ENCODE results near the gene POC1A.
"Not testable (repeated sequence)": the region's sequence is repeated elsewhere in the genome, so short reads cannot be mapped to it uniquely, and the experiment has no call there.

The POC1A gene

DNA sequence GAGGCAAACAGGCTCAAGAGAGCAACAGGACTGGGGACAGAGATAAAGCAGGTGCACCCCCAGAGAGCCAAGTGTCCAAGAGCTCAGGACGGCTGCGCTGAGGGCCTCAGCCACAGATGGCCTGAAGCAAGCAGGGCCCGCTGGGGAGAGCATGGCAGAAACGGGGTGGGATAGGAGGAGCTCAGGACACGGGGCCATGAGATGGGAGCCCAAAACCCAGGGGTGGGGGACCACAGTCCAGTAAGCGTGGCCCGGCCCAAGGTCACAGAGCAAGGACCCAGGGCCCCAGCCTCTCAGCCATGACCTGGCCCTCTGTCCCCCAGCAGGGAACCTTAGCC, 107.4 kb downstream of the POC1A start:
- no peak for DNase-seq (ENCODE audit: low spot score)

DNA sequence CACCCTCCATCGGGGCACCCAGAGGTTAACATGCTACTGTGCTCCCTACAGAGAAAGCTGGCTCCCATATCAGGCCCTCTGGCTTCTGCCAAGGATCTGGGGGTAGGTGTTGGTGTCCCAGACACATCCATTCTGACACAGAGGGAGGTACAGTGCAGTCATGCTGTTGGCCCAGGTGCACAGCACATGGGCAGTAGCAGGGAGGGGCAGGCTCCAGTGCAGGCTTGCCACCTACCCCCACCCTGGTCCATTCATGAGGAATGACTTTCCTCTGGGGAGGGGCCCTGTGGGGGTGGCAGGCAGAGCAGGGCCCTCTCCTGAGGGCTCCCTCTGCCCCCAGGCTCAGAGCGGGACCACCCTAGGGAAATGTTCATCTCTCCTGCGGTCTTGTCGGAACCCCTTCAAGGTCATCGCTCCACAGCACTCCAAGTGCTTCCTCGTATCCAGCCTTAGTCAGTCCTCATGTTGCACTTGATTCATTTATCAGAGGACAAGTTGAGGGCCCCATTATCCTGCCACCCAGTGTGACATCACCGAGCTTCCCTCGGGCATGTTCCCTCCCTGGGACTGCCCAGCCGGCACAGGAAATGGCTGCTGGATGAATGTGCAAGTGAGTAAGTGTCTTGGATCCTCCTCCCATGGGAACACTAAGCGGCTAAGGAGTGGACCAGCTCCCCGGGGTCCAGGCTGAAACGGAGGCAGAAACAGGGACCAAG, 107.9 kb downstream of the POC1A start:
- DNase-seq (ENCODE audit: low spot score) = peak; percentile 98

DNA sequence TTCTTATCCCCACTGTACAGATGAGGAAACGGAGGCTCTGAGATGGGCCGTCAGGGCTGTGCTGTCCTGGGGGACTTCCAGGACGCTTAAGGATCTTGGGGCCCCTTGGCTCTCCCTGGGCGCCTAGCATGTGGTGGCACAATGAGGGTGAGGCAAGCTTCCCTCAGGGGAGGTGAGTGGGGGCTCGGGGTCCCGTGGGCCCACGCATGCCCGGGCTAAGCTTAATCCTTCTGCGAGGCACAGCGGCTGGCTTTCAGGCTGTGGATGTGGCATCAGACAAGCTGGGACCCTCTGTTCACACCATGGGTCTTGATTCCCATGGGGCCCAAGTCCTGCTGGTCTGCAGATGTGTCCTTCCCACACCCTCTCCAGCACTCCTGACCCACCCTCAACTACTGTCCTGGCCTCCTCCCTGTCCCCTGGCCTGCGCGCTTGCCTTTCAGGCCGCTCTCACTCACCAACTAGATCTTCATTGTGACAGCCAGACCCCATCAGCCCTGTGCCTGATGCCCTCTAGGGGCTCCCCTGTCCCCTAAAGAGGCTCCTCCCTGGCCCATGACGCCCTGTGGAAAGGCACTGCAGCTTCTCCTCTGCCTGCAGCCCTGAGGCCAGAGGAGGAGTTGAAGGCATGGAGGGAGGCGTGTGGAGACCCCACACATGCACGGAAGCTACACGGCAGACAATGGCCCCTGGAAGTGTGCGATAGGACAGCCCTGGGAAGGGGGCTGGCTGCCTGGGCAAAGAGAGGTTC, 109.2 kb downstream of the POC1A start:
- DNase-seq (ENCODE audit: low spot score) = no peak

DNA sequence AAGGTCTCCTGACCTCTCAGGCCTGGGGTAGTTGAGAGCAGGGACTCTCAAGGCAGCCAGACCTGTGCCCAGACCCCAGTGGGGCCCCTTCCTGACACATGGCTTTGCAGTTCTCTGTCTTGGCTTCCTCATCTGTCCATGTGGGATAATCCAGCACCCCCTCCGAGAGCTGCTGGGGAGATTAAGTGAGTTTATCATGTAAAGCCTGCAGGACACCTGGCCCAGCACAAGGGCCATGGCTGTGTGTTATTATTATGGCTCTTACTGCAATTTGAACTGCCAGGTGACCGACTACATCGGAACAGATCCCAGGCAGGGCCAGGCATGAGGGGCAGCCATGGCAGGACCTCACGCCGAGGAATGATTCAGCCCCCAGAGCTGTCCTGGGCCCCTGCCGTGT, 110.5 kb downstream of the POC1A start:
- no peak for DNase-seq (ENCODE audit: low spot score)

DNA sequence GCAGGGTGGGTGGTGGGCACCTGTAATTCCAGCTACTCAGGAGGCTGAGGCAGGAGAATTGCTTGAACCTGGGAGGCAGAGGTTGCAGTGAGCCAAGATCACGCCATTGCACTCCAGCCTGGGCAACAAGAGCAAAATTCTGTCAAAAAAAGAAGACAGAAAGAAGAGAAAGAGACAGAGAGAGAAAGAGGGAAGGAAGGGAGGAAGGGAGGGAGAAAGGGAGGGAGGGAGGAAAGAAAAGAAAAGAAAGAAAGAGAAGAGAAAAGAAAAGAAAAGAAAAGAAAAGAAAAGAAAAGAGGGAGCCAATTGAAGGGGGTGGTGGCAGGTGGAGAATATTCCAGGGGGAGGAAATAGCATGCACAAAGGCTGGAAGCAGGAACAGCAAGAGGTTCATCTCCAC, 111.2 kb downstream of the POC1A start:
- DNase-seq (ENCODE audit: low spot score) = not testable (repeated sequence)

DNA sequence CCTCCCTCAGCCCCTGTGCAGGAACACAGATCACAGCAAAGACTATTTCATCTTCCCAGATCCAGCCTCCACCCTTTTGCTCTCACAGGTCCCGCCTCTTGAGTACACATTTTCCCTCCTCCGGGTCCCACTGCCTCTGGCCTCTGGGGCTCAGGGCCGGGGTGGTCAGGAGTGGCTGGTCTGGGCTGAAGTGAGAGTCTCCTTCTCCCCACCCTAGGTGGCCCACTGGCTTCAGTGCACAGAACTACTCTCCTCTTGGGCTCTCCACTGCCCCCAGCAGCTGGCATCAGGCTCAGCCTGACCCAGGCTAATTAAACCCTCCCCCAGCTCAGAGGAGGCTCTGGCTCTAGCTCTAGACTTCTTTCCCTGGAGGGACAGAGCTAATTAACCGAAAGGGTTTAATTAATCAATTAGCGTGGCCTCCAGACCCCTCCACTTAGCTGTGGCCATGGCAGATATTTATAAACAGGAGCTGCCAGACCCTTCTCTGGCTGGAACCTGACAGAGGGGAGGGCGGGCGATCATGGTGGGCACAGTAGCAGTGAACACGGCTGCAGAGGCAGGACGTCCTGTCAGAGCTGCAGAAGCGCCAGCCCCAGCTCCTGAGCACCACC, 113.0 kb downstream of the POC1A start:
- no peak for DNase-seq (ENCODE audit: low spot score)

DNA sequence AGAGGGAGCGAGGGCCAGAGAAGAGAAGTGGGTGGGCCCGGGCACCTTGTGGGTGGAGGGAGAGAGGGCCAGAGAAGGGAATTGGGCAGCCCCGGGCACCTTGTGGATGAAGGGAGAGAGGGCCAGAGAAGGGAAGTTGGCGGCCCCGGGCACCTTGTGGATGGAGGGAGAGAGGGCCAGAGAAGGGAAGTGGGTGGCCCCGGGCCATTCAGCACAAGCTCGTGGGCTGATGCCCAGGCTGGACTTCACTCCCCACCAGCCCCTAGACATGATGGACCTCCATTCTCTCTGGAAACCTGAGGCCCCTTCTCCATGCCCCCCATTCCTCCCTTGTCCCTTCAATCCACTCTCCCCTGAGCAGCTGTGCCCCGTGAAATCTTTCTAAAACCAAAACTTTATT, 113.6 kb downstream of the POC1A start:
- DNase-seq (ENCODE audit: low spot score) = no peak

DNA sequence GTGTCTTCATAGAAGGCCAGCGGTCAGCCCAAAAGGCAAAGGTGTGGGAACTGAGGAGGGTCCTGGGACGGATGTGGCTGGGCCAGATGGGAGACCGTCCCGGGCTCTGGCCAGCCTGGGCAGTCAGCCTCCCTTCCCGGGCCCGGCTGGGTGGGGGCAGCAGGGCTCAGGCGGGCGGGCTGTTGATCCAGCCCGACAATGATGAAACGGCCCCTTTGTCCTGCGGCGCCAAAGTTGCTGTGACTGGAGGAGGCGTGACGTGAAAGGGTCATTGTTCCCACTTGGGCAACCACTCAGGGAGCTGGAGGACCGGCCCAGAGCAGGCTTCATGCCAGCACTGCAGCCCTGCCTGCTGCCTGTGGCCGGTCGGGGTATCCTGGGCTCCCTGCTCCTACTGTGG, 114.4 kb downstream of the POC1A start:
- DNase-seq (ENCODE audit: low spot score) = no peak

DNA sequence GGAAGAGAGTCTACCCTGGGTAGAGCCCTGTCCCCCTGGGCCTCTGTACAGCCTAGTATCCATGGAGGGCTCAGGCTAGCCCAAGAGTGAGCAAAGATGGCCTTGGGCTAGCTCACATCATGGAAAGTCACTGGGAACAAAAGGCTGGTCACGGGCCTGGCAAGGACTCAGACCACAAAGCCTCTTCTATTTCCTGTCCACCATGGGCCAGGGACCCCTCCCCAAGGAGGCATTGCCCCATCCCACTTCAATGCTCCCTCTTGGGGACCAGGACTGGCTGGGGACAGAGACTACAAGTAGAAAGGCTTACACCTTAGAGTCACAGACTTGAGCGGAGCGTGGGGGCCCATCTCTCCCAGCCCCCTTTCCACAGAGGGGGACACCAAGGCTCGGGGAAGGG, 114.8 kb downstream of the POC1A start:
- no peak for DNase-seq (ENCODE audit: low spot score)

DNA sequence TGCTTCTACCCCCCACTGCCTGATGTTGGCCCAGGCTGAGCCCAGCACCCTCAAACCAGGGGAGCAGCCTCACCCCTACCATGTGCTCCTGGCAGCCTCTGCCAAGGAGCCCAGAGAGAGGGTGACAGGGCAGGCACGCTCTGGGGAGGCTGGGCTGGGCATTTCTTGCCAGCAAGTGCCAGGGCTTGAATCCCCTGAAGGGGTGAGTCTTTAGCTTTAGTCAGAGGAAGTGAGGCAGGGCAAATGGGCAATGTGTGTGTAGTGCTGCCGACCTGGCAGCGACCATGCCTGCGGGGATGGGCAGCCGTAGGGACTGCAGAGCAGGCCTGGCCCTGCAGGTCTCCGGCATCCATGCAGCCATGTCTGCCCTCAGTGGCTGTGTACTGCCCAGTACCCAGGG, 116.0 kb downstream of the POC1A start:
- no peak for DNase-seq (ENCODE audit: low spot score)

DNA sequence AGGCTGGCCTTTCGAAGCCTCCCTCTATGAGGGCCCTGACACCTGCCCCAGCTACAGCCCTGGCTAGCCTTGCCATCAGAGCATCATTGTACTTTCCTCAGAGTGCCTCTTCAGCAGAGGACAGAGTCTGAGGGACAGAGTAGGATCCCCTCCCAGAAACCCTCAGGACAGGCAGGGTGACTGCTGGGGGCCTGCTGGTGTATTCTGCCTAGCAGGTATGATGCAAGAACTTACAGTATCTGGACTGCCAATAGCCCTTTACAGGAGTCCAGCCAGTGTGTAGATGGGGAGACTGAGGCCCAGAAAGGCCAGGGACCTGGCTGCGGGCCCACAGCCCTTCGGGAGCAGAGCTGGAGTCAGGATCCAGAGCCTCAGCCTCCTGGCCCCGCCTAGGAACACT, 116.9 kb downstream of the POC1A start:
- DNase-seq (ENCODE audit: low spot score) = no peak

DNA sequence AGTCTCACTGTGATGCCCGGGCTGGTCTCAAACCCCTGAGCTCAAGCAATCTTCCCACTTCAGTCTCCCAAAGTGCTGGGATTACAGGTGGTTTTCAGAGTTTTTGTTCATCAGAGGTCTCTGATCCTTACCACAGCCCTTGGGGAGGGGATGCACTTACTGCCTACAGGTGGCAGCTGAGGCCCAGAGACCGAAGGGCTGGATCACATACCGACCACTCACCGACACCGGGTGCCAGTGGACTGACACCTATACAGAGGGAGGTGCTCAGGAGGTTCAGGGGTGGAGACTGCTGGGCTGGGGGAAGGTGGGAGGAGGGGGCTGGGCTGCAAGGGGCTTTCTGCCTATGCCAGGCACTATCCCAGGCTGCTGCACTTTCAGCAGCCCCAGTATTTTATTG, 117.4 kb downstream of the POC1A start:
- no peak for DNase-seq (ENCODE audit: low spot score)

DNA sequence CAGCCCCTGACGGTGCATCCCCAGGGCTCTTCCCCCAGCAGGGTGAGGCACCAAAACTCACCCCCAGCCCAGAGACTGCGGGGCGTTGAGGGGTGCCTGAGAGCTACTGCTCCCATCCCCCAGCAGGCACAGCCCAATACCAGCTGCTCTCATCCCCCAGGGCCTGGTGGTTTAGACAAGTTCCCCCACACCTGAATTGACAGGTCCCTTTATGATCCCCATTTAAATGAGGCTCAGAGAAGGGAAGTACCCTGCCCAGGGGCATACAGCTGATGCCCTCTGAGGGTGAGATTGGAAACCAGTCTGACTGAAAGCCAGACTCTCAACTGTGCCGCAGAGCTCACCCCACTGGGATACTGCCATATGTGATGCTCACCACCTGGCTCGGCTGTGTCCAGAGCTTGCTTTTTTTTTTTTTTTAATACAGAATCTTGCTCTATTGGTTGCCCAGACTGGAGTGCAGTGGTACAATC, 118.0 kb downstream of the POC1A start:
- no peak for DNase-seq (ENCODE audit: low spot score)

DNA sequence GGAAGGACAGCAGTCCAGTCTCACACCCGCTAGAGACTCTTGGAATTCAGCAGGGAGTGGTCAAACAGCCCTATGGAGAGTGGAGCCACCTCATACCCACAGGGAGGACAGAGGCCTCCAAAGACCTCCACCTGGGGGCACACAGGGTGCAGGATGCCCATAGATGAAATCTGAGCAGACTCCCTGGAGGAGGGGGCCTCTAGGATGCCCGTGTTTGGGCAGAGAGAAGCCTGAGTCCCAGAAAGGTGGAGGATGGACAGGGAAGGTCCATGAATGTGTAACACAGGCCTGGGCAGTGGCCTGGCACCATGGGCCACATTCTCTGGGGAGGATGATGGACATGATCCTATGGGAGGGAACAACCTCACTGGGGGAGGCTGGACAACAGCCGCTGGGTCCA, 119.6 kb downstream of the POC1A start:
- no peak for DNase-seq (ENCODE audit: low spot score)

DNA sequence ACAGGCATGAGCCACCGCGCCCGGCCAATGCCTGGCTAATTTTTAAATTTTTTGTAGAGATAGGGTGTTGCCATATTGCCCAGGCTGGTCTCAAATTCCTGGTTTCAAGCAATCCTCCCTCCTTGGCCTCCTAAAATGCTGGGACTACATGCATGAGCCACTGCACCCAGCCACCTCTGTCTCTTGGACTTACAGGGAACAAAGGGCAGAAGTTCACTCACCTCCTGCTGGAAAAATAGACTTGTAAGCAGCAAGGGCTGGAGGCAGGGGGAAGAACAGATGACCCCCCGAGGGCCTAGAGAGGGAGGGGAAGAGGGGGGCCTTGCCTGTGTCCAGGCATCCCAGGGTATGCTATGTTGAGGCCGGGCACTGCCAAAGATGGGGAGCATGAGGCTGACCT, 120.0 kb downstream of the POC1A start:
- no peak for DNase-seq (ENCODE audit: low spot score)

DNA sequence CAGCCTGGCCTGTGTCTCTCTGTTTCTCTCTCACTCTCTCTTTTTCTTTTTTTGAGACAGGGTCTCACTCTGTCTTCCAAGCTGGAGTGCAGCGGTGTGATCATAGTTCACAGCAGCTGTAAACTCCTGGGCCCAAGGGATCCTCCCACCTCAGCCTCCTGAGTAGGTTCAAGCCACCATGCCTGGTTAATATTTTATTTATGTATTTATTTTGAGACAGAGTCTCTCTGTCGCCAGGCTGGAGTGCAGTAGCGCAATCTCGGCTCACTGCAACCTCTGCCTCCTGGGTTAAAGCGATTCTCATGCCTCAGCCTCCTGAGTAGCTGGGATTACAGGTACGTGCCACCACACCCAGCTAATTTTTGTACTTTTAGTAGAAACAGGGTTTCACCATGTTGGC, 120.5 kb downstream of the POC1A start:
- DNase-seq (ENCODE audit: low spot score) = not testable (repeated sequence)

DNA sequence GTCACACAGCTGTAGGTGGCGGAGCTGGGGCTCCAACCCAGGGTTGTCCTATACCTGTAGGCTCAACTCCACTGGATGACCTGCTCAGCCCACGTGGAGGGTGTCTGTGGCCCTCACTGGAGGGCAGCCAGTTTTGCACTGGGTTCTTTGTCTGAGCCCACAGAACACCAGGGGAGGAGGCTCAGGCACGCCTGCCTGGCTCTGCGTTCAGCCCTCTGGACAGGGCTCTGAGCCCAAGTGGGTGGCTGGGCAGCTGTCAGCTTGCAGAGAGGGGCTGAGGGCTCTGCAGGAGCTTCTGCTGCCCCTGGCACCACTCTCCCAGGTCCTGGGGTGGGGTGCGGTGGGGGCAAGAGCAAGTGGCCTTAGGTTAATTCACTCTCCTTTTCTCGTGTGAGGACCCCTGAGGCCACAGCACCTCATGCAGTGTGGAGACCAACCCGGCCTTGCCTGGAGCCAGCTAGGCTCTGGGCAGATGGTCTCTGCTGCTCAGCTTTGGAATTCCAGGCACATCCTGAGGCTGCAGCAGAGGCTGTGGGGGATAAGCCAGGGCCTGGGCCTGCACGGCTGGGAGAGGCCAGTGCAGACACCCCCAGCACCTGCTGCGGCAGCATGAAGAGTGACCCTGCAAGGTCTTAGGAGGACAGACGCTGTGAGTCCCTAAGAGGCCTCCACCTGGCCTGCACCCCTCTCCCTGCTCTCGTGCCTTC, 121.4 kb downstream of the POC1A start:
- DNase-seq (ENCODE audit: low spot score) = no peak

DNA sequence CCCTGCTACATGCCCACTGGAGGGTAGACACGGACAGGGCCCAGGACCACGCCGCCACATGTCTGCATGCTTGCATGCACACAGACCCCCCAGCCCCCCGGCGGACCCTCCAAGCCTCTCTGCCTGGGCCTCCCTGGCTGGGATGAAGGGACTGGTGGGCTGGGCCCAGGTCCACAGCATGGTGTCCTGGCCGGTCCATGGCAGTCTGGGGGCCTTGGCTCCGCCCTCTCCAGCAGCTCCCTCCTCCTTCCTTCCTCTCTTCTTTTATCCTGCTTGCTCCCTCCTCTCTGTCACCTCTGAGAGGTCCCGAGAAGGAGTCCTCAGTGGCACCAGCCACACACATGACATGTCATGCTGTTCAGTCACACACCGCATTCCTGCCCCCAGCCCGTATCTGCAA, 122.3 kb downstream of the POC1A start:
- no peak for DNase-seq (ENCODE audit: low spot score)

DNA sequence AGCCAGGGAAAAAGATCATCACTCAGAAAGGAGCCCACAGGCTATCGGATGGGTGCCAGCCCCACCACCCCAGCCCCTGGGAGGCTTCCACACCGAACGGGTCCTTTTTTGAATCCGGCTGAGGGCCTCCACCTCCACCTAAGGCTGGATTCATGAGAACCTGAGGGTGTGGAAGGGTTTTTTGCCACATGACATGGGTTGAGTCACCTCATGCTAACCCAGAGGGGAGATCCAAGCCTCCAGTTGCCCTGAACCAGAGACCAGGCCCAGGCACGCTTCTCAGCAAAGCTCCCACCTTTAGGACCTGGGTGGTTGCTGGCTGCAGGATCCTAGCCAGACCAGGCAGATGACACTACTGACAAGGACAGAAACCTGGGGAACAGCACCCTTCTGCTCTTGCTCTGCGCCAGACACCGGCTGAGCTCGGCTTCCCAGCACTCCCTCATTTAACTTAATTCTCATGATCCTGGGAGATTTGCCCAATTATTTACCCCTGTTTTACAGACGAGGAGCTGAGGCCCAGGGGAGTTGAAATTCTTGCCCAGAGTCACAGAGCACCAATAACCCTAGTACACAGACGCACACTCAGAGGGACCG, 123.4 kb downstream of the POC1A start:
- DNase-seq (ENCODE audit: low spot score) = no peak

DNA sequence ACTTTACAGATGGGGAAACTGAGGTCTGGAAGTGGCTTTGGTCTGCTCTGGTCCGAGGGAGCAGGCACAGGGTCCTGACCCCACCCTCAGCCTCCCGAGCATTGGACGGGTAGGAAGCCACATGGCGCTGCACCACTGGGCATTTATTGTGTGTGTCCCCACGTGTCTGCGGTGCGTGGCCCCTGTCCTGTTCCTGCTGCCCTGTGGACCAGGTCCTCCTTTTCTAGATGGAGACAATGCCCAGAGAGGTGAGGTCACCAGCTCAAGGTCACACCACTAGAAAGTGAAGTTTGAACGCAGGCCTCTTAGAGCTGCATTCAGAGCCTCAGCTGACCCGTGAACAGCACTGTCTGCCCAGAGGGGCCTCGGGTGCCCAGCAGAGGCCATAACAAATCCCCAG, 124.7 kb downstream of the POC1A start:
- DNase-seq (ENCODE audit: low spot score) = no peak

DNA sequence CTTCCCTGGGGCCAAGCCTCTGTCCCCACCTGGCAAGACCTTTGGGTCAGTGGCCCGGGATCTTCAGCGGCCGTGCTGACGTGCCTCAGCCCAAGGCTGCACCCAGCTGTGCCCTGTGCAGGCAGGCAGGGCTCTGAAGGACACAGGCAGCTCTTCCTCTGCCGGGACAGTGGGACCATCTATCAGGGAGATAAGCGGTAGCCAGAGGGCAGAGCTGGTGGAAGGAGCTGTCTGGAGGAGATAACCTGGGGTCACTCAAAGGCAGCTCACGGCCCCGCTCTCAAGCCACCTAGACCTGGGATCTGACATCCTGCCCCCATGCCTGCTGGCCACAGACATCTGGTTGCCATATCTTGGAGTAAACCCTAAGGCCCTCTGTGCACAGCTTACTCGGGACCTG, 125.2 kb downstream of the POC1A start:
- no peak for DNase-seq (ENCODE audit: low spot score)

DNA sequence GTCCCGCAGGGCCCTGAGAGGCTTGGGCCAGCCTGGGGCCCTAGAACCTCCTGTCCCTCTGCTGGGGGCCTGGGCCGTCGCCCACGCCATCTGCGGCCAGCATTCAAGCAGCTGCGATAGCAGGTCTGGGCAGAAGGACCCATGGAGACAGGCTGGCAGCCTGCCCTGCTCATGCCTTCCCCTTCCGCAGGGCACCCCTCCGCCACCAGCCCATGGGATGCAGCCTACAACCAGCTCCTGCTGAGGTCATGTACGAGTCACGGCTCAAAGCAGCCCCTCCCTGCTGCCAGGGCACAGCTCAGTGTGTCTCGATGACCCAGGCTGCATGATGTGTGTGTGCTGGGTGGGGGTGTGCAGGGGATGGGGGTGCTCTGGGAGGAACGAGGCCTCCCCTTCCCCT, 125.7 kb downstream of the POC1A start:
- DNase-seq (ENCODE audit: low spot score) = peak; percentile 44

All from AG08395 (cell line).